H1 (cell line): ENCODE measurements around the gene SNX19. TPM values are rescaled to one million over a fixed set of nuclear protein-coding genes. Genes with fewer than 3 reads are reported as not detected.

Experiments
- CHD2 ChIP-seq: IDR thresholded peaks from 2 replicates; pipeline ENCODE4 v1.6.1; 2012; ENCODE audit warnings: low read length, improper control_type of control experiment
- FOSL1 ChIP-seq: IDR thresholded peaks from 2 replicates; pipeline ENCODE4 v1.6.1; 2011; ENCODE audit warnings: mild to moderate bottlenecking, low read depth, low read length, moderate library complexity; ENCODE audit not compliant: insufficient read depth
- POLR2A ChIP-seq, 2 experiments: IDR thresholded peaks; 1 replicate in 1 of 2; 2 replicates in 1 of 2; pipeline ENCODE4 v1.6.1; 2011; ENCODE audit warnings: low read depth in 2 of 2, low read length in 2 of 2, mild to moderate bottlenecking in 2 of 2; ENCODE audit errors: control extremely low read depth in 1 of 2
- TEAD4 ChIP-seq: IDR thresholded peaks from 2 replicates; pipeline ENCODE4 v1.6.1; 2012; ENCODE audit warnings: low read depth, low read length, inconsistent platforms, mixed read lengths
- polyA plus RNA-seq, 7 experiments: library from polyadenylated mRNA; depleted of rRNA in 3 of 7; stranded (reverse) in 5 of 7; unstranded in 2 of 7; fragments of >200 nt in 5 of 7; fragments of 200-250 nt in 2 of 7; gene quantifications; 1 replicate in 5 of 7; 2 replicates in 1 of 7; 4 replicates in 1 of 7; pipeline versions ENCODE4 v1.2.1 to v1.2.3, GENCODE V29; 2011 to 2013; ENCODE audit warnings: missing spikeins in 2 of 7, mixed read lengths in 2 of 7
- total RNA-seq: library from RNA; stranded (reverse); fragmentation: NEBNext Ultra II Directional; extraction: Animal tissue kit (Norgen Biotek cat#: 25700); gene quantifications from 2 replicates; pipeline ENCODE4 v1.2.1, GENCODE V29; 2021
- TF ChIP-seq, protein P1 (sequence below): IDR thresholded peaks from 2 replicates; pipeline ENCODE4 v1.6.1; 2012; ENCODE audit warnings: inconsistent platforms

Gene SNX19
- total and polyA plus RNA-seq, 2 of the 8 experiments (the other 6 are each of a cell fraction or from before 2014, with no cell fraction given) = 15.0 to 25.2 TPM

DNA sequence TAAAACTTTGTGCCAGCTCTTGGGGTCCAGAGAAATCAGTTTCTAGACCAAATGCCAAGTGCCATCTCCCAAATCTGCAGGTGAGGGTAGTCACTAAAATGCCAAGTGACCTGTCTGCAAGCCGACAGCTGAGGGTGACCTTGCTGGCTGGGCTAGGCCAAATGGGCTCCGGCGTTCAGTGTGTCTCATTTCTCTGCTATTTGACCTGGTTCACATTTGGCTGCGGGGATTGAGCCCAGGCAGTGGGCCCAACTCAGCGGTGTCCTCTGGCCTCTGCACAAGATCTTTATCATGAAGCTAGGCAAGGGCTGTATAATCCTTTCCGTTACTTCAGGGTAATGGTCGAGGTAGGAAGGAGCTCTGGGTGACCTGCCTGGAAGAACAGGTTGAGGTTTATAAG, 87.5 kb downstream of the SNX19 start (continued):
- TF ChIP-seq CHD2 = no peak
- TF ChIP-seq FOSL1 = no peak
- no peak for TF ChIP-seq TEAD4
- no peak for TF ChIP-seq POLR2A (IDR thresholded peaks at IDR 0.05; ENCODE audit: control extremely low read depth in 1 of 2, low read depth in 2 of 2, low read length in 2 of 2)
- TF ChIP-seq, protein P1, sequence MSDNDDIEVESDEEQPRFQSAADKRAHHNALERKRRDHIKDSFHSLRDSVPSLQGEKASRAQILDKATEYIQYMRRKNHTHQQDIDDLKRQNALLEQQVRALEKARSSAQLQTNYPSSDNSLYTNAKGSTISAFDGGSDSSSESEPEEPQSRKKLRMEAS = no peak
